Heart right ventricle (tissue), 16 donors: ENCODE data around the gene PRDX5. TPM values are rescaled to one million over a fixed set of nuclear protein-coding genes. Genes with fewer than 3 reads are reported as not detected.
A peak's percentile ranks its signal among the peaks of the same experiment; 100 is the strongest.
"Not testable (repeated sequence)": the region's sequence is repeated elsewhere in the genome, so short reads cannot be mapped to it uniquely, and the experiment has no call there.

Experiments used
- ATAC-seq, 8 donors: fragments of 200-7000 bp; cut with Tn5 transposase; one replicate each; pipeline ENCODE4 v1.9.1; 2020; ENCODE audit warnings: mild to moderate bottlenecking in 8 of 8, moderate library complexity in 8 of 8, moderate number of reproducible peaks in 1 of 8
- DNase-seq, 2 donors: peaks; one replicate each; pipeline ENCODE4 v3.0.0-alpha.2; 2020
- H3K27ac ChIP-seq, 10 donors: fragments of 200-600 bp; sonication (generic) in 2 of 10; one replicate each; pipeline versions ENCODE4 v1.5.0 to v1.8.0; 2020 to 2022; ENCODE audit warnings: mild to moderate bottlenecking in 3 of 10
- H3K27me3 ChIP-seq, 7 donors: fragments of 200-600 bp; one replicate each; pipeline ENCODE4 v1.8.0; 2021 to 2022; ENCODE audit warnings: mild to moderate bottlenecking in 2 of 7
- H3K36me3 ChIP-seq, 9 donors: fragments of 200-600 bp; sonication (generic) in 1 of 9; one replicate each; pipeline versions ENCODE4 v1.5.0 to v1.8.0; 2020 to 2022; ENCODE audit warnings: mild to moderate bottlenecking in 2 of 9
- H3K4me1 ChIP-seq, 9 donors: fragments of 200-600 bp; sonication (generic) in 1 of 9; one replicate each; pipeline versions ENCODE4 v1.5.0 to v1.8.0; 2020 to 2022; ENCODE audit warnings: mild to moderate bottlenecking in 4 of 9
- H3K4me3 ChIP-seq, 10 donors: fragments of 200-600 bp; sonication (generic) in 2 of 10; one replicate each; pipeline versions ENCODE4 v1.5.0 to v1.8.0; 2020 to 2022; ENCODE audit warnings: mild to moderate bottlenecking in 7 of 10, moderate library complexity in 2 of 10
- H3K9me3 ChIP-seq, 11 donors: fragments of 200-600 bp in 10 of 11; sonication (generic) in 2 of 11; one replicate each; pipeline versions ENCODE4 v1.5.0 to v1.8.0; 2013 to 2022; ENCODE audit warnings: mild to moderate bottlenecking in 2 of 11, control low read depth in 1 of 11, moderate library complexity in 1 of 11
- WGBS, 2 donors: extraction: QIAGEN DNeasy Blood & Tissue Kit; methylation state at CpG; one replicate each; pipeline ENCODE4 v1.1.7; 2013; ENCODE audit warnings: inconsistent platforms in 1 of 2; 5-methylcytosine and 5-hydroxymethylcytosine counted together
- intact Hi-C, 10 donors: fragments of 100-400 bp; cut with DNase I; formaldehyde crosslinking; loops; one replicate each; pipeline versions ENCODE4 v1.11.1 to v1.14.2; 2022
- polyA plus RNA-seq, 2 donors: library from polyadenylated mRNA; stranded (reverse); fragments of 200-250 nt; gene quantifications; one replicate each; pipeline ENCODE4 v1.2.3, GENCODE V29; 2013
- total RNA-seq, 10 donors: library from RNA; stranded (reverse); fragmentation: NEBNext Ultra II Directional in 3 of 10; extraction: Animal tissue kit (Norgen Biotek cat#: 25700) in 3 of 10; gene quantifications; one replicate each; pipeline versions ENCODE4 v1.2.1 to v1.2.4, GENCODE V29; 2021 to 2023
- TF ChIP-seq, protein P1 (sequence below), 9 donors: fragments of 200-600 bp; sonication (generic) in 2 of 9; IDR thresholded peaks; one replicate each; pipeline versions ENCODE4 v1.5.0 to v1.8.0; 2021 to 2022; ENCODE audit warnings: antibody characterized with exemption in 9 of 9, mild to moderate bottlenecking in 5 of 9, moderate library complexity in 1 of 9
- donor health status: Arrhythmogenic right ventricular cardiomyopathy.
- donor health status: ischemic (EF 13 %, LVEDD 7.1; RV severe dilation, severe dysfunction).
- donor health status: healthy with polysubstance abuse.
- donor health status: DM: no; HTN: yes; CAD: no.
- donor health status: DM: no; HTN: no; CAD: no.
- donor health status: ischemic (EF 25% LVEDD 6.9; RV normal size, moderate dysfunction).
- donor health status: ischemic (EF 25% LVEDD 5.7; RV mildly dilated, moderate dysfunction).
- donor health status: healthy.
- donor health status: DM: yes; HTN: yes; CAD: no.
- donor health status: Ischemic cardiomyopathy.
- donor health status: ischemic (EF 35%, LVEDD 5.7; RV mildly dilated, moderate dysfunction).
- donor health status: nonischemic (EF 11% LVEDD 7.7; RV severe dilation, severe dysfunction).
- donor health status: DM: yes; HTN: yes; CAD: no.
- donor health status: PGD.
- donor health status: ischemic (EF 29% LVEDD 5.4; RV normal size, mild dysfunction).
- donor health status: nonischemic (EF 23%, LVEDD 6.1; RV moderate dilation, normal function).

The PRDX5 gene
- total and polyA plus RNA-seq, 12 donors: 264 to 750 (median 292) TPM

DNA sequence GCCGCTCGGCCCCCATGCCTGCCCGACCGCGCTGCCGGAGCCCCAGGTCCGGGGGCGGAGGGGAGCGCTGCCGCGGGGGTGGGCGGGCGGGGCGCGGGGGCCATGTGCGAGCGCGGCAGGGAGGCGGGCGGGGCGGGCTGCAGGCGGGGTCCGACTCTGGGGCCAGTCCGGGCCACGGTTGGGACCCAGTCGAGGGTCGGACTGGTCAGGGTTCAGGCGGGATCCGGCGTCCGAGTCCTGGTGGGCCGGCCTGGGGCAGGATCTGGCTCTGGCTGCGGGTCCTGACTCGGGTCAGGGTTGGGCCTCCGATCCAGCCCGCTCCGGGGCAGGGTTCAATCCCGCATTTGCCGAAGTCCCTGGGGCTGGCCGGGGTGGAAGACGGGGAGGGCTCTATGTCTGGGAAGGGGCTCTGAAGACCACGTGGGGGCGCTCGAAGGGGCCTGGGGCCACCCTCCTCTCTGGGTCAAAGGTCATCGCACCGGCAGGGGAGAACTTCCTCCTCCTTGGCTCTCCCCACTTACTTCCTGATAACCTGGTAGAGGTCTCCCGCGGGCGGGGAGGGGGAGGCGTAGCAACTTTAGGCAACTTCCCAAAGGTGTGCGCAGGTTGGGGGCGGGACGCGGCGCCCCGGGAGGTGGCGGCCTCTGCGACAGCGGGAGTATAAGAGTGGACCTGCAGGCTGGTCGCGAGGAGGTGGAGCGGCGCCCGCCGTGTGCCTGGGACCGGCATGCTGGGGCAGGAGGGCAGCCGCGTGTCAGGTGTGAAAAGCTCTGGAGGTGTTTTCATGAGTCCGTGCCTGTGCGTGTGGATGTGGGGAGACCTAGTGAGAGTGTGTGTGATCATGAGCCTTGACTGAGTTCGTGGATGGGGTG lies 12.0 kb upstream of the PRDX5 start:
- WGBS, 2 donors: 1% methylated on average over 54 to 68 of the region's 71 CpGs
- peaks cover 9 to 45% (median 30%) of the 10 kb centered on the region in 9 donors for H3K4me1 ChIP-seq
- intact Hi-C loops: loop anchor here in 2 of 10 donors (1.0 to 2.0 kb wide), 4 partner anchors 11 to 59 kb away; partner anchors contain the start of genes BAD (in 2 of the 2), GPR137 (in 2 of the 2), PPP1R14B (in 1 of the 2) and TRMT112 (in 1 of the 2)

DNA sequence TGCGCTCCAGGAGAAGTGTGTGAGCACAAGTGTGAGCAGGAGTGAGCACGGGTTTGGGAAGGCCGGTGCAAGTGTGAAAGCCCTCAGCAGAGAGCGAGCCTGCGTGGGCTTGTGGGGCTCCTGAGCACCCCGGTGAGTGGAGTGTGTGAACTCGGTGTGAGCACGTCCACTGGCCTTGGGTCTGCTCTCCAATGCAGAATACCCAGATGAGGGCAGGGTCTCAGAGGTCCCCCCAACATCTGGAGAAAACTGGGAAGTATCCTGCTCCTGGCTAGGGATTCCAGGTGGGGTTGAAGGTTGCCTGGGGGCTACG lies 11.4 kb upstream of the PRDX5 start:
- whole genome bisulfite sequencing, 2 donors: 27% methylated on average over 9 of the region's 9 CpGs
- TF ChIP-seq, protein P1, sequence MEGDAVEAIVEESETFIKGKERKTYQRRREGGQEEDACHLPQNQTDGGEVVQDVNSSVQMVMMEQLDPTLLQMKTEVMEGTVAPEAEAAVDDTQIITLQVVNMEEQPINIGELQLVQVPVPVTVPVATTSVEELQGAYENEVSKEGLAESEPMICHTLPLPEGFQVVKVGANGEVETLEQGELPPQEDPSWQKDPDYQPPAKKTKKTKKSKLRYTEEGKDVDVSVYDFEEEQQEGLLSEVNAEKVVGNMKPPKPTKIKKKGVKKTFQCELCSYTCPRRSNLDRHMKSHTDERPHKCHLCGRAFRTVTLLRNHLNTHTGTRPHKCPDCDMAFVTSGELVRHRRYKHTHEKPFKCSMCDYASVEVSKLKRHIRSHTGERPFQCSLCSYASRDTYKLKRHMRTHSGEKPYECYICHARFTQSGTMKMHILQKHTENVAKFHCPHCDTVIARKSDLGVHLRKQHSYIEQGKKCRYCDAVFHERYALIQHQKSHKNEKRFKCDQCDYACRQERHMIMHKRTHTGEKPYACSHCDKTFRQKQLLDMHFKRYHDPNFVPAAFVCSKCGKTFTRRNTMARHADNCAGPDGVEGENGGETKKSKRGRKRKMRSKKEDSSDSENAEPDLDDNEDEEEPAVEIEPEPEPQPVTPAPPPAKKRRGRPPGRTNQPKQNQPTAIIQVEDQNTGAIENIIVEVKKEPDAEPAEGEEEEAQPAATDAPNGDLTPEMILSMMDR (IDR thresholded peaks at IDR 0.05): no peak
- Histone ChIP-seq H3K4me1 (peaks cover 9 to 39% (median 24%) of the 10 kb centered on the region in 9 donors), H3K36me3 (peaks cover 0 to 23% (median 0%) of the 10 kb centered on the region in 9 donors), H3K9me3 (no peaks in the 10 kb centered on the region), H3K4me3 (peak overlapping the region; percentile 63 to 93 (median 76)), H3K27ac (peak overlapping the region; percentile 9 to 98 (median 94)), H3K27me3 (peaks cover 0 to 9% (median 7%) of the 10 kb centered on the region in 7 donors)
- ATAC-seq (peak in 1 of 8 donors; percentile 0), DNase-seq (no peak)
- intact Hi-C loops: no loop called here

More for the DNA sequence above, 12.0 kb upstream of the PRDX5 start:
- TF ChIP-seq, protein P1 (IDR thresholded peaks at IDR 0.05): peak in 8 of 9 donors; percentile 12 to 61 (median 47)
- Histone ChIP-seq H3K27ac (peak overlapping the region; percentile 80 to 98 (median 94)), H3K27me3 (peaks cover 0 to 12% (median 7%) of the 10 kb centered on the region in 7 donors), H3K9me3 (no peaks in the 10 kb centered on the region), H3K4me3 (peak overlapping the region; percentile 63 to 93 (median 76)), H3K36me3 (peaks cover 0 to 20% (median 0%) of the 10 kb centered on the region in 9 donors)
- DNase-seq: peak; percentile 73 to 75
- ATAC-seq: peak; percentile 0 to 31 (median 12)

DNA sequence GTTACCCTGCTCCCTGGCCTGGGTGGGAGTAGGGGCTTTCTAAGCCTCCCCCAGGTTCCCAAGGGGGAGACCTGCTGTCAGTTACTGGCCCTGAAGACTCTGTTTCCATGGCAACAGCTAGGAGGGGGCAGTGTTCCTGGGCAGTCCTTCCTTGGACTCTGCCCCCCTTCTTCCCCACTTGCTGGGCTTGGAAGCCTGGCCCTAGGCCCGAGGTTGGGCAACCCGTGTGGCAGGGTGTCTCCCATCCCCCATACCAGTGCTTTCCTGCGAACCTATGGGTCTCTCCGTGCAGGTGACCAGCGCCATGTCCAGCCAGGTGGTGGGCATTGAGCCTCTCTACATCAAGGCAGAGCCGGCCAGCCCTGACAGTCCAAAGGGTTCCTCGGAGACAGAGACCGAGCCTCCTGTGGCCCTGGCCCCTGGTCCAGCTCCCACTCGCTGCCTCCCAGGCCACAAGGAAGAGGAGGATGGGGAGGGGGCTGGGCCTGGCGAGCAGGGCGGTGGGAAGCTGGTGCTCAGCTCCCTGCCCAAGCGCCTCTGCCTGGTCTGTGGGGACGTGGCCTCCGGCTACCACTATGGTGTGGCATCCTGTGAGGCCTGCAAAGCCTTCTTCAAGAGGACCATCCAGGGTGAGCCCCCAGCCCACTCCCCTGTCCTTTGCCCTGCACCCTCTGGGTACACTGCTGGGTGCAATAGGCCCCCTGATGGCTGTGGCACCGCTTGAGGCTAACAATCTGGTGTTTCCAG lies 10.9 kb upstream of the PRDX5 start:
- H3K4me3 ChIP-seq: peak overlapping the region in 9 of 10 donors; percentile 63 to 93 (median 76)
- DNase-seq: no peak
- 75 to 76% methylated on average over 15 of the region's 15 CpGs for WGBS, 2 donors

DNA sequence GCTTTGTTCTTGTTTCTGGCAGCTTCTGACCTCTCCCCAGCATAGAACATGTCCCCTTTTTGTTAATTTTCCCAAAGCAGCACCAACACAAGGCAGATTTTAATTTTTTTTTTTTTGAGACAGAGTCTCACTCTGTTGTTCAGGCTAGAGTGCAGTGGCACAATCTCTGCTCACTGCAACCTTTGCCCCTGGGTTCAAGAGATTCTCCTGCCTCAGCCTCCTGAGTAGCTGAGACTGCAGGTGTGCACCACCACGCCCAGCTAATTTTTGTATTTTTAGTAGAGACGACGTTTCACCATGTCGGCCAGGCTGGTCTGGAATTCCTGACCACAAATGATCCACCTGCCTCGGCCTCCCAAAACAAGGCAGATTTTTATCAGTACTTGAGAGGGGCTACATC lies 10.1 kb upstream of the PRDX5 start:
- H3K4me3 ChIP-seq, H3K27ac ChIP-seq, H3K27me3 ChIP-seq, DNase-seq, ATAC-seq, H3K9me3 ChIP-seq, intact Hi-C loops: not testable (repeated sequence)
- peaks cover 9 to 45% (median 27%) of the 10 kb centered on the region in 9 donors for H3K4me1 ChIP-seq
- H3K36me3 ChIP-seq: peaks cover 0 to 23% (median 0%) of the 10 kb centered on the region in 9 donors
- WGBS, 2 donors: 91 to 94% methylated on average over 5 of the region's 5 CpGs

More for the DNA sequence above, 10.9 kb upstream of the PRDX5 start:
- H3K9me3 ChIP-seq: no peaks in the 10 kb centered on the region
- peak overlapping the region in 9 of 10 donors; percentile 89 to 98 (median 94) for H3K27ac ChIP-seq
- peaks cover 0 to 4% (median 2%) of the 10 kb centered on the region in 7 donors for H3K27me3 ChIP-seq
- TF ChIP-seq, protein P1 (IDR thresholded peaks at IDR 0.05): no peak
- H3K4me1 ChIP-seq: peaks cover 9 to 38% (median 23%) of the 10 kb centered on the region in 9 donors
- intact Hi-C loops: no loop called here
- H3K36me3 ChIP-seq: peaks cover 0 to 23% (median 0%) of the 10 kb centered on the region in 9 donors
- peak in 1 of 8 donors; percentile 1 for ATAC-seq
